ENCODE results near the gene VCAN. TPM values are rescaled to one million over a fixed set of nuclear protein-coding genes. Genes with fewer than 3 reads are reported as not detected.

The VCAN gene
- total and polyA plus RNA-seq, 2 of the 4 experiments (the other 2 are of a cell fraction), result 45.3 to 158 TPM

GRCh38 chr5:83450183-83450966 lies 21.2 kb upstream of the VCAN start:
- H2AFZ ChIP-seq (replicated peaks; ENCODE audit: low read length, poor library complexity), result no peak overlapping the region
- no peak overlapping the region for H3K56ac ChIP-seq (ENCODE audit: extremely low read depth, insufficient read depth, low read length)
- no peaks in the 10 kb centered on the region for H3K4me1 ChIP-seq (ENCODE audit: control insufficient read depth, insufficient read depth, low read length)
- no peaks in the 10 kb centered on the region for H4K20me1 ChIP-seq (ENCODE audit: insufficient read depth, low read length)
- H3K27ac ChIP-seq (ENCODE audit: insufficient read depth, low read length), result no peak overlapping the region
- H3K4me3 ChIP-seq (ENCODE audit: insufficient read depth, low read depth, low read length), result no peak overlapping the region
- no peak overlapping the region for H2BK120ac ChIP-seq (ENCODE audit: low read depth, low read length)
- no peak overlapping the region for H3K14ac ChIP-seq (replicated peaks; ENCODE audit: low read depth, low read length)
- no peak overlapping the region for H4K91ac ChIP-seq (ENCODE audit: insufficient read depth, low read depth, low read length)
- DNase-seq (no peak), ATAC-seq (ENCODE audit: low read depth) (no peak)
- no peak overlapping the region for H2BK20ac ChIP-seq (ENCODE audit: low read depth, low read length)
- no peak overlapping the region for H2AK9ac ChIP-seq (replicated peaks; ENCODE audit: low read depth, low read length, poor library complexity)
- H3K4me2 ChIP-seq (ENCODE audit: low read depth, low read length), result no peak overlapping the region
- TF ChIP-seq NFE2L2 (IDR thresholded peaks at IDR 0.05; ENCODE audit: low read depth, low read length) (no peak), USF2 (IDR thresholded peaks at IDR 0.05; ENCODE audit: low read depth, low read length) (no peak), ELK1 (IDR thresholded peaks at IDR 0.05; ENCODE audit: borderline replicate concordance, low read depth, low read length) (no peak), FOS (IDR thresholded peaks at IDR 0.05; ENCODE audit: low read depth, low read length) (no peak), RCOR1 (IDR thresholded peaks at IDR 0.05; ENCODE audit: insufficient replicate concordance, low read length) (no peak), BHLHE40 (IDR thresholded peaks at IDR 0.05; ENCODE audit: low read depth, low read length) (no peak), RAD21 (IDR thresholded peaks at IDR 0.05; ENCODE audit: low read length) (no peak), MAFK (IDR thresholded peaks at IDR 0.05; ENCODE audit: low read depth, low read length) (no peak), MAZ (IDR thresholded peaks at IDR 0.05; ENCODE audit: borderline replicate concordance, low read depth, low read length) (no peak)
- no peak overlapping the region for H3K4ac ChIP-seq (ENCODE audit: low read depth, low read length)
- in situ Hi-C loops (cut with MboI; ENCODE audit: low sequenced_read_pairs) (no loop called here), dilution Hi-C loops (cut with HindIII; ENCODE audit: low sequenced_read_pairs, unreplicated experiment) (no loop called here), intact Hi-C loops (cut with micrococcal nuclease) (no loop called here)
- no peaks in the 10 kb centered on the region for H3K79me1 ChIP-seq (ENCODE audit: low read depth in 1 of 2, low read length in 2 of 2)
- no peak overlapping the region for H4K8ac ChIP-seq (ENCODE audit: low read depth in 2 of 2, low read length in 2 of 2)
- POLR2A ChIA-PET (ENCODE audit: unreplicated experiment), result no interaction called here
- H3K18ac ChIP-seq (ENCODE audit: low read depth, low read length), result no peak overlapping the region
- WGBS, 2 experiments (ENCODE audit: extremely low coverage in 2 of 2, insufficient read length in 1 of 2), result 100% methylated on average over 1 of the region's 4 CpGs; no CpG with 5 or more reads in 1 of the 2 experiments
- H3K9me1 ChIP-seq (ENCODE audit: insufficient read depth, low read length), result no peaks in the 10 kb centered on the region
- H3K9ac ChIP-seq (ENCODE audit: low read depth, low read length), result no peak overlapping the region
- H2BK15ac ChIP-seq (ENCODE audit: low read depth, low read length), result no peak overlapping the region
- peaks cover 2% of the 10 kb centered on the region; the same call in 1 of the 2 replicates for H3K27me3 ChIP-seq (ENCODE audit: control insufficient read depth, insufficient read depth, low read length)
- peaks cover 3% of the 10 kb centered on the region; the same call in 1 of the 2 replicates for H3K9me3 ChIP-seq (ENCODE audit: control insufficient read depth, insufficient read depth, low read length)
- H2AK5ac ChIP-seq (ENCODE audit: low read depth, low read length), result no peak overlapping the region
- no TSS peak for BruUV-seq (replicated peaks)
- H4K5ac ChIP-seq (ENCODE audit: low read depth, low read length), result no peak overlapping the region
- no peaks in the 10 kb centered on the region for H3K36me3 ChIP-seq (ENCODE audit: control insufficient read depth, insufficient read depth, low read length)
- CTCF ChIA-PET, result interaction anchor here (0.6 kb wide), 1 partner anchor 1326 kb away, joined by 6 read pairs; no protein-coding TSS in a partner anchor
- H2BK5ac ChIP-seq (ENCODE audit: low read depth, low read length, poor library complexity, severe bottlenecking), result no peak overlapping the region
- H3K23ac ChIP-seq (ENCODE audit: low read depth, low read length), result no peak overlapping the region

Data from IMR-90 (cell line).